C4-2B (cell line): ENCODE measurements around the gene CYP1A2.

ENCODE experiments used
- CTCF ChIP-seq: fragments of 450-650 bp; conservative IDR thresholded peaks from 2 replicates; pipeline ENCODE4 v1.5.1; 2017; ENCODE audit warnings: mild to moderate bottlenecking
- ZFX ChIP-seq: fragments of 450-650 bp; IDR thresholded peaks from 2 replicates; pipeline ENCODE4 v1.6.1; 2017

GRCh38 chr15:74742422-74742821 is 6.2 kb upstream of the CYP1A2 start:
- no peak for TF ChIP-seq CTCF
- no peak for TF ChIP-seq ZFX
